ENCODE measurements around the gene YPEL3.

YPEL3 gene

DNA sequence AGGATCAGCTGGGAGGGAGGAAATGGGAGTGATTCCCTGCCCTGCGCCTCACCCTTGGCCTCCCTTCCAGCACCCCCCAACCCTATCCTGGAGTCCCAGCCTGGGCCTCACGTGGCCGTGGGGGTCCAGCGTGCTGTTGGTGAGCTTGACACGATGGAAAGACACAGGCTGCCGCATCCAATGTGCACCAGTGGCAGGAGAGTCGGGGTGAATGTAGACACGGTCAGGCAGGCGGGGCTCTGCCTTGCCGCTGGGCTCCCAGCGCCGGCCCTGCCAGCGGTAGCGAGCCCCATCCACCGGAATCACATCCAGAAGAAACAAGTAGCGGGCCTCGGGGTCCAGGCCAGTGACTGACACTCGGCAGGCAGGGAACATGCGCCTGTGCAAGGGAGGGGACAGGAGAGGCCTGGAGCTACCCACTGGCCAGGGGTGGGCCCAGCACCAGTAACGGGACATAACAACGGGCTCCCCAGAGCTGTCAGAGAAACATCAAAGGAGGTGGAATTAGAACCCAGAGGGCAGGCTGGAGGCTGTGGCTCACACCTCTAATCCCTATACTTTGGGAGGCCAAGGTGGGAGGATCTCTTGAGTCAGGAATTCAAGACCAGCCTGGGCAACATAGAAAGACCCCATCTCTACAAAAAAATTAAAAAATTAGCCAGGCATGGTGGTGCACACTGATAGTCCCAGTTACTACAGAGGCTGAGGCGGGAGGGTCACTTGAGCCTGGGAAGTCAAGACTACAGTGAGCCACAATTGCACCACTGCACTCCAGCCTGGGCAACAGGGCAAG is 7.0 kb downstream of the YPEL3 start:
- no peak for DNase-seq

- DNase-seq = no peak
Observed at GRCh38 chr16:30088237-30088831, 7.7 kb downstream of the YPEL3 start.

DNA sequence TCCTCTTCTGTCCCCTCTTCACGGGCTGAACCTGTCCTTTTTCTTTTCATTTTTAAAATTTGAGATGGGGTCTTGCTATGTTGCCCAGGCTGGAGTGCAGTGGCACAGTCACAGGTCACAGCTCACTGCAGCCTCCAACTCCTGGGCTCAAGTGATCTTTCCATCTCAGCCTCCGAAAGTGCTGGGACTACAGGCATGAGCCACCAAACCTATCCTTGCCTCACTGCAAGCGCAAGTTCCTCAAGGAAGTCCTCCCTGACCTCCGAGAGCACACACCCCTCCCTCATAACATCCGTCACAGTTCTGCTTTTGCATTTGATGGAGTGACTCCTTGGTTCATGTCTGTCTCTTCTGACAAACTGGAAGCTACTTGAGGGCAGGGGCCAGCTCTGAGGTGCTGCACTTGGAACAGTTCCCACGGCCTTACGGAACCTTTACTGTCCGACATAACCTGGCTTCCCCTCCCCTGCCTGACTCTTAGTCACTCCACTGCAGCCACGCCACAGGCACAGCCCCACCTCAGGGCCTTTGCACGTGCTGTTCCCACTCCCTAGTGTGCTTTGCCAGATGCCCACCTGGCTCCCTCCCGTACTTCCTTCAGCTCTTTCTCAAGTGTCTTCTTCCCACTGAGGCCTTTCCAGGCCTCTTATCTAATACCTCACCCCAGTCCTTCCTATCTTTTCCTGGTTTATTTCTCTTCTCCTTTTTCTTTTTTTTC is 8.7 kb downstream of the YPEL3 start:
- DNase-seq = no peak

GRCh38 chr16:30086291-30087140 is 9.5 kb downstream of the YPEL3 start:
- no peak for DNase-seq

GRCh38 chr16:30085820-30086219 is 10.2 kb downstream of the YPEL3 start:
- DNase-seq = no peak

DNA sequence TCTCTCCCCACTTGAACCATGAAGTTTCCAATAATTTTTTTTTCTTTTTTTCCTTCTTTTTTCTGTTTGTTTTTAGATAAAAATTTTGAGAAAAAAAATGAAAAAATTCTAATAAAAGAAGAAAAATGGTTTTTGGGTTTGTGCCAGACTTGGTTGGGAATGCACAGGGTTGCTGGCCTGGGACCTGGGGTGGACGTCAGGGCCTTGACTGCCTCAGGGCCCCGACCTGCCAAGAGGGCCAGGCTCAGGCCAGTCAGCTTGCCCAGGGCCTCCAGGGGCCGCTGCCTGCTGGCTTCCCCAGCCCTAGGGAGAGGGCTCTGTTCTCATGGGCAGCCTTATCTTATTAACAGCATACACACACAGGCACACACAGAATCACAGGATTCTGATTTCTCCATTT is 10.8 kb downstream of the YPEL3 start:
- no peak for DNase-seq

DNA sequence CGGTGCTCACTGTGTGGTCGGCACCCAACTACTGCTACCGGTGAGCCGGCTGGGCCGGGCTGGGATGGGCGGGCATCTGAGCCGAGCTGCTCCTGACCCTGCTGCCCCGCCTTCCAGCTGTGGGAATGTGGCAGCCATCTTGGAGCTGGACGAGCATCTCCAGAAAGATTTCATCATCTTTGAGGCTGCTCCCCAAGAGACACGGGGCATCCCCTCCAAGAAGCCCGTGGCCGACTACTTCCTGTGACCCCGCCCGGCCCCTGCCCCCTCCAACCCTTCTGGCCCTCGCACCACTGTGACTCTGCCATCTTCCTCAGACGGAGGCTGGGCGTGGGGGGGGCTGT is 11.2 kb downstream of the YPEL3 start:
- no peak for DNase-seq

DNA sequence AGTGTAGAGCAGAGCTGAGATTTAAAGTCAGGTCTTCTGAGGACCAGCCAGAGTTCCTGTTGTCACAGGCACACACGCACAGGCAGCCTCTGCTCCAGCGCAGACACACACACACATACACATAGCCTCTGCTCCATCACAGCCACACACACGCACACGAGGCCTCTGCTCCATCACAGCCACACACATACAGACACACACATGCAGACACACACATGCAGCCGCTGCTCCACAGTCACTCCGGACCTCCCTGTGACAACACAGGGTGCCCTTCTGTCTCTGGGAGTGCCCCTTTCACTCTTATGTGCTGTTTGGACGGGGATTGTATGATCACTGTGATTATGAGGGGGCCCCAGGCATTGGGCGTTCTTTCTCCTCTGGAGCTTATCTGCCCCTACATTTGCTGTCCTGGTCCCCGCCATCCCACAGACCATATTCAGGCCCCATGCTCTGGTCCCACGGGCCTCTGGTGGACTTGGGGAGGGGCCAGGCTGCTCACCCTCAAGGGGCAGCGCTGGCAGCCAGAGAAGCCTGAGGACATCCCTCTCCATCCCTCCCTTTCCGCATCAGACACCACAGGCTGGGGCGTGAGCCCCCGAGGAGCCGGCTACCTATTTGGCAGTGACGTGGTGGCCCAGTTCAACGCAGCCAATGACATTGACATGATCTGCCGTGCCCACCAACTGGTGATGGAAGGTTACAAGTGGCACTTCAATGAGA is 11.8 kb downstream of the YPEL3 start:
- DNase-seq = no peak

DNA sequence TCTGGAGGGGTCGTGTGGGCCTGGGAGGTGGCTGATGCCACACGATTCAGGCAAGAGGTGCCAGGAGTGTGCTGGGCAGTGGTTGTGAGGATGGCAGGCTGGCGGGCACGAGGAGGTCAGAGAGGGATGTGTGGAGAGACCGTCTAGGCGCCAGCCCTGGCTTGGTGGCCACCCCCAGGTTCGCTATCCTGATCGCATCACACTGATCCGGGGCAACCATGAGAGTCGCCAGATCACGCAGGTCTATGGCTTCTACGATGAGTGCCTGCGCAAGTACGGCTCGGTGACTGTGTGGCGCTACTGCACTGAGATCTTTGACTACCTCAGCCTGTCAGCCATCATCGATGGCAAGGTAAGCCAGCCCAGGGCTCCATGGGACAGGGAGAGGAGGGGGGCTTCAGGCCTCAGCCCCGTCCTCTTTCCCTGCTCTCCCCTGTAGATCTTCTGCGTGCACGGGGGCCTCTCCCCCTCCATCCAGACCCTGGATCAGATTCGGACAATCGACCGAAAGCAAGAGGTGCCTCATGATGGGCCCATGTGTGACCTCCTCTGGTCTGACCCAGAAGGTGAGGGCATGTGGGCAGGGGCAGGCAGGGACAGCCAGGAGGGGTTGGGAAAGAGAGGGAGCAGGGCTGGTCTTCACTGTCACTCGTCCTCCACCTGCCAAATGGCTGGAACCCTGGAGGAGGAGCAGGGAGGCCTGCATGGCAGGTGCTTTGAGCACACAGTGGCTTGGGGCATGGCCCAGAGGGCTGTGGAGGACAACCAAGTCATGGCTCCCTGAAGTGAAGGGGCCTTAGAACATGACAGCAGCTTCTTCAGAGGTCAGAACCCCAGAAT is 12.6 kb downstream of the YPEL3 start:
- no peak for DNase-seq

GRCh38 chr16:30082545-30083090 is 13.4 kb downstream of the YPEL3 start:
- DNase-seq = no peak

DNA sequence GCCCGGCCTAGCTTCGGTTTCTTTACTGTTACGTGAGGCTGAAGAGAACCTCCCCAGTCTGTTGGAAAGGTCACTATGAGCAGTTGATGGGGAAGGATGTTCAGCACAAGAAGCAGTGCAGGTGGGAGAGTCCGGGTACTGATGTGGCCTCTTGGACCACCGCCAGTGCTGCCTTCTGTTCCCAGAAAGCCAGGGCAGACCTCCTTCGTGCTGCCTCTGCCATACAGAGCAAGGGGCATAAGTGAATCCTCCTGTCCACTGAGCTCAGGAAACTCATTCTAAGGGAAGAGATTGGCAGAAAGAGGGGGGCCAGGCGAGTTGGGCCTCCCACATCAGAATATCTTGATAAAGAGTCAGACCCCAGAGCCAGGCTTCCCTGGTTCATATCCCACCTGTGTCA is 16.5 kb downstream of the YPEL3 start:
- DNase-seq = no peak

DNA sequence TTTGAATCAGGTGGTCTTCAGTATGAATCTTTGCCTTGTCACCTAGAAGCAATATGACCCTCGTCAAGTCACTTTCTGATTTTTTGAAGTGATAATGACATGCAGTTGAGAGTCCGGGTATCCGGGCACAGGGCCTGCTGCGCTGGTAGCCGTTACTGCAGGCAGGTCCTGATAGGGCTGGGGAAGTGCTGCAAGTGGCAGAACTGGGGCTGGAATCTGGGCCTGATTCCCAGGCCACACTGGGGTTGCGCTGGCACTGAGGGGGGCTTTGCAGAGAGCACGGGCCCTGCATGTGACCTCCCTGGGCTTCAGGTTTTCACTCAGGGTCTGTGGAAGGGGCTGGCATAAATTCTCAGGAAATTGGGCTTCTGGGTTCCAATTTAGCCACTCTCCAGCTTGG is 17.3 kb downstream of the YPEL3 start:
- no peak for DNase-seq

- no peak for DNase-seq
Observed at GRCh38 chr16:30077656-30078055, 18.4 kb downstream of the YPEL3 start.

- DNase-seq = no peak
Observed at GRCh38 chr16:30076276-30076791, 19.7 kb downstream of the YPEL3 start.

- DNase-seq = peak; percentile 93
Observed at GRCh38 chr16:30075503-30076275, 20.3 kb downstream of the YPEL3 start, which contains the start of gene PPP4C. Gene PPP4C (plus strand): TSS chr16:30075994. CDS start chr16:30076378, 384 bp downstream.

GRCh38 chr16:30070490-30070889 is 25.5 kb downstream of the YPEL3 start:
- no peak for DNase-seq

- DNase-seq = no peak
Observed at GRCh38 chr16:30069611-30070462, 26.2 kb downstream of the YPEL3 start.

DNA sequence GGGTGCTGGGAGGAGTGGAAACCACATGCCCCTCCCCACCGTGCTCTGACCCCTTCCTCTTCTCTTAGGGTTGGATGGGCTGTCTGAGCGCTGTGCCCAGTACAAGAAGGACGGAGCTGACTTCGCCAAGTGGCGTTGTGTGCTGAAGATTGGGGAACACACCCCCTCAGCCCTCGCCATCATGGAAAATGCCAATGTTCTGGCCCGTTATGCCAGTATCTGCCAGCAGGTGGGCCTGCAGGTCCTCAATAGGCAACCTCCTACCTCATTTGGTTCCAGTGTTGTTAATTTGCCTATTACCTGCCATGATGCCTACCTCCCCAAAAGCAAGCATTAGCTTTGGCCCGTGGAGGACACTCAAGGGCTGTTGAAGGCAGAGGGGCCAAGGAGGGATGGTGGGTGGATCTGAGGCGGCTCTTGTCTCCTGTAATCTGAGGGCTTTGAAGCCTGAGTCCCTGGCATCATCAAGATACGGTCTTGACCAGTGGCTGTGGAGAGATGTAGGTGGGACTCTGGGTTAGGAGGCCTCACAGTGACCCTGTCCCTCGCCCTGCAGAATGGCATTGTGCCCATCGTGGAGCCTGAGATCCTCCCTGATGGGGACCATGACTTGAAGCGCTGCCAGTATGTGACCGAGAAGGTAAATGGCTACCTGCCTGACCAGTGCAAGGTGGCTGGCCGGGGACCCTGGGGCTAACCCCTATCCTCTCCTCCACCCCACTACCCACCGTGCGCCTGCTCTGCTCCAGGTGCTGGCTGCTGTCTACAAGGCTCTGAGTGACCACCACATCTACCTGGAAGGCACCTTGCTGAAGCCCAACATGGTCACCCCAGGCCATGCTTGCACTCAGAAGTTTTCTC is 27.0 kb downstream of the YPEL3 start:
- DNase-seq = no peak
